Measurements from ENCODE around the gene TBC1D2.

The TBC1D2 gene

DNA sequence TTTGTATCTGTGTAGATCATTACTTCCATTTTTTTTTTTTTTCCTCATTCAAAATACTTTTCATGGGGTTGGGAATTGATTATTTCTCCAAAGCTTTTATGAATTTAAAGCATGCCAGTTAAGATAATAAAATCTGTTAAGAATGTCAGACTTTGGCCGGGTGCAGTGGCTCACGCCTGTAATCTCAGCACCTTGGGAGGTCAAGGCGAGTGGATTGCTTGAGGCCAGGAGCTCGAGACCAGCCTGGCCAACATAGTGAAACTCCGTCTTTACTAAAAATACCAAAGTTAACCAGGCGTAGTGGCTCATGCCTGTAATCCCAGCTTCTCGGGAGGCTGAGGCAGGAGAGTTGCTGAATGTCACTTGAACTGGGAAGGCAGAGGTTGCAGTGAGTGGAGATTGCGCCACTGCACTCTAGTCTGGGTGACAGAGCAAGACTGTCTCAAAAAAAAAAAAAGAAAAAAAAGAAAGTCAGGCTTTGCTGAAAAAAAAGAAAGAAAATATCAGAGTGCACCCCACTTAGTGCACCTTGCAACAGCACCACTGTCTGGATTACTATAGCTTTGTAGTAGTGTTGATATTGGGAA, 18.5 kb downstream of the TBC1D2 start:
- no peak for DNase-seq

DNA sequence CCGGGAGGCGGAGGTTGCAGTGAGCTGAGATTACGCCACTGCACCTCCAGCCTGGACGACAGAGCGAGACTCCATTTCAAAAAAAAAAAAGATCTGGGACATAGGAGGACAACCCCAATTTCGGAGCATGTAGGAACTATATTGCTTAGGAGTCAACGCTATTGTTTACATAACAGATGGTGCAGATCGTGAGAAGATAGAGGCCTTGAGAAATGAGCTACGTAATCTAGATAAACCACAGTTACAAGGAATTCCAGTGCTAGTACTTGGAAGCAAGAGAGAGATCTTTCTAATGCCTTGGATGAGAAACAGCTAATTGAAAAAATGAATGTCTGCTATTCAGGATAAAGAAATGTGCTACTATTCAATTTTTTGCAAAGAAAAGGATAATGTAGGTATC, 20.3 kb downstream of the TBC1D2 start:
- no peak for DNase-seq

DNA sequence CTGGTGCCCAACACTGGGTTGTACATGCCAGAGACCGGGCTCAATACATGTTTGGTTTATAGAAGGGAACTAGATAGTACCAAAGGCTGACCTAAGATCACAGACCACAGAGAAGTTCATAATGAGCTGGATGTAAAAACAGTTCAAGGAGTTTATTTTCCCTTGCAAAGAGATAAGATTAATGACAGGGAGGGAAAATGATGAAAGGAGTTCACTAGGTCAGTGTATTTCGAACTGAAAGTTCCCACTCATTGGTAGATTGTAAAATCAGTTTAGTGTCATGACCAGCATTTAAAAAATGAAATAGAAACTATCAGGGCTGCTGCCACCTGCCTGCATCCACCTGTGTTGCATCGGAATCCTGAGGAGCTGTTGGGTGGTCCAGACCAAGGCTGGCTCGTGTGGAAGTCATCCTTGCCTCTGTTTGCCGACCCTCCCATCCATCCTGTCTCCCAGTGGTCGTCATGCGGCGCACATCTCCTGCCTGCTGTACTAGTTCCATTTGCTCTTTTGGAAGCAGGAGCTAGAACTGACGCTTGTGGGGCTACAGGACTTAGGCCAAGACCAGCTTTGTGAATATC, 21.1 kb downstream of the TBC1D2 start:
- DNase-seq, result no peak

DNA sequence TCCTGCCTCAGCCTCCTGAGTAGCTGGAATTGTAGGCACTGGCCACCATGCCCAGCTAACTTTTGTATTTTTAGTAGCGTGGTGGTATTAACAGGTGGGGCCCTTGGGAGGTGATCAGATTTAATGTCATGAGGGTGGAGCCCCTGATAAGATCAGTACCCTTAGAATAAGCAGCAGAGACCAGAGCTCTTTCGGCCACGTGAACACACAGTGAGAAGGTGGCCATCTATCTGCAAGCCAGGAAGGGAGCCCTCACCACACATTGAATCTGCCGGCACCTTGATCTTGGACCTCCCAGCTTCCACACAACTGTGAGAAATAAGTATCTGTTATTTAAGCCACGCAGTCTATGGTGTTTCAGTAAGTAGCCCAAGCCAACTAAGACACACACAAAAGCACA, 22.5 kb downstream of the TBC1D2 start:
- DNase-seq, result no peak

DNA sequence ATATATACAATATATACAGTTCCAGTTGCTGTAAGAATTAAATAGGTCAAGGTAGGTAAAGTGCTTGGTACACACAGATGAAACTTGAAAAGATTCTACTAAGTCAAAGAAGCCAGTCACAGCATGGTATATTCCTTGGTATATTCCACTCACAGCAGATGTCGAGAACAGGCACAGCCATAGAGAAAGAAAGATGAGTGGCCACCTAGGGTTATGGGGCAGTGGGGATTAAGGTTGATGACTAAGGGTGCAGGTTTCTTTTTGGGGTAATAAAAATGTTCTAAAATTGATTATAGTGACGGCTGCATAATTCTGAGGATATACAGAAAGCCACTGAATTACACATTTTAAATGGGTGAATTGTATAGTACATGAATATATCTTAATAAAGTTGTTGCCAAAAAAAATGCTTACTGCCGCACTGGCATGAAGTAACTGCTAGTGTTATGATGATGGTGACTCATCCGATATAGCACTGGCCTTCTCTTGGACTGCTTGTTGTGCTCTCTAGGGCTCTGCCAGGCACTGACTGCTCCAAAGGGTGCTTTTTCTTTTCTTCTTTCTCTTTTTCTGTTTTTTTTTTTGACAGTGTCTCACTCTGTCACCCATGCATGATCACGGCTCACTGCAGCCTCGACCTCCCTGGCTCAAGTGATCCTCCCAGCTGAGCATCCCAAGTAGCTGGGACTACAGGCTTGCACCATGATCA, 23.5 kb downstream of the TBC1D2 start:
- DNase-seq, result no peak

DNA sequence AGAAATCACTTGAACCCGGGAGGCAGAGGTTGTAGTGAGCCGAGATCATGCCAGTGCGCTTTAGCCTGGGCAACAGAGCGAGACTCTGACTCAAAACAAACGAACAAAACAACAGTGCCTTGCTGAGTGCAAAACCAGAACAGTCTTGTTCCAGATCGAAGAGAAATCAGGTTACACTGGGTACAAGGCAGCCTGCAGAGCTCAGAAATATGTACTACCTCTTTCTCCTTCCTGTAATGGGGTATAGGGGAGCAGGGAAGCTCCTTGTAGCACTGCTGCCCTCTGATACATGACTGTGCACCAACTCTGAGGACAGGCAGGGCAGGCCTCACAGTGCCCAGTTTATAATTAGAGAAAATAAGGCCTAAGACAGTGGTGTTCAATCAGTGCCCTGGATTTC, 24.7 kb downstream of the TBC1D2 start:
- no peak for DNase-seq

DNA sequence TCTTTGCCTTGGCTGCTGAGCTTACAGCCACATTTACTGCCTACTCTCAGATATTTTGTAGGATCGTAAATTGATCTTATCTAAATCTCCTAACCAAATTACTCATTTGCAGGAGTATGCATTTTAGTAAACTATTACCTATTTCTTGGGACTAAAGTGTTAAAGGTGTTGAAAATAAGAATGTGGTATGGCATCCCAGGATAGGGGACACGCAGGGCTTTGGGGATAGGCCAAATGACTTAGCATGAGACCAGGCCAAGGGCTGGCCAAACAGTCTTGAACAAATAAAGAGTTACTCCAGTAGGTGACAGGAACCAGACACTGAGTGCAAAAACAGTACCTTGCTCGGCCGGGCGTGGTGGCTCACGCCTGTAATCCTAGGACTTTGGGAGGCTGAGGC, 25.1 kb downstream of the TBC1D2 start:
- DNase-seq, result no peak

DNA sequence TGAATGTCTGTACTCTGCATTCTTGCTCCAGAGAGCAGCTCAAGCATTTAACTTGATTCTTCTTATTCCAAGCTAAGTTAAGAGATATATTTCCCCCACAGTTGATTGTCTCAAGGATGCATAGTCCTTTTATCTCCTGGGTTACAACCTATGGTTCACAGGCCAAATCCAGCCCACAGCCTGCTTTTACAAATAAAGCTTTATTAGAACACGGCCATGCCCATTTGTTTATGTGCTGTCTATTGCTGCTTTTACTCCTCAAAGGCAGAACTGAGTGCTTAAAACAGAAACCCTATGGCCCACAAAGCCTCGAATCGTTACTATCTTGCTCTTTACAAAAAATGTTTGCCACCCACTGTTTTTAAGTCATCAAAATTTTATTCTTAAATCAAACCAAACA, 25.8 kb downstream of the TBC1D2 start:
- DNase-seq, result no peak

DNA sequence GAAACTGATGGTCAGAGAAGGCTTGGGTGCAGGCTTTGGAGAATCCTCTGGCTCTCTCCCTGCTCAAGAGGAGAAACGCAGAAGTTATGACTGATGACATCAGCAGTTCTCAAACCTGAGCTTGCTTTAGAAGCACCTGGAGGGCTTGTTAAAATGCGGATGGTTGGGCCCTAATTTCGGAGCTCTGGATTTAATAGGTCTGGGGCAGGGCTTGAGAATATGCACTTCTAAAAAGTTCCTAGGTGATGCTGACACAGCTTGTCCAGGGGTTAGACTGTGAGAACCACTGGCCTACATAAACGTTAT, 26.4 kb downstream of the TBC1D2 start:
- DNase-seq, result no peak

DNA sequence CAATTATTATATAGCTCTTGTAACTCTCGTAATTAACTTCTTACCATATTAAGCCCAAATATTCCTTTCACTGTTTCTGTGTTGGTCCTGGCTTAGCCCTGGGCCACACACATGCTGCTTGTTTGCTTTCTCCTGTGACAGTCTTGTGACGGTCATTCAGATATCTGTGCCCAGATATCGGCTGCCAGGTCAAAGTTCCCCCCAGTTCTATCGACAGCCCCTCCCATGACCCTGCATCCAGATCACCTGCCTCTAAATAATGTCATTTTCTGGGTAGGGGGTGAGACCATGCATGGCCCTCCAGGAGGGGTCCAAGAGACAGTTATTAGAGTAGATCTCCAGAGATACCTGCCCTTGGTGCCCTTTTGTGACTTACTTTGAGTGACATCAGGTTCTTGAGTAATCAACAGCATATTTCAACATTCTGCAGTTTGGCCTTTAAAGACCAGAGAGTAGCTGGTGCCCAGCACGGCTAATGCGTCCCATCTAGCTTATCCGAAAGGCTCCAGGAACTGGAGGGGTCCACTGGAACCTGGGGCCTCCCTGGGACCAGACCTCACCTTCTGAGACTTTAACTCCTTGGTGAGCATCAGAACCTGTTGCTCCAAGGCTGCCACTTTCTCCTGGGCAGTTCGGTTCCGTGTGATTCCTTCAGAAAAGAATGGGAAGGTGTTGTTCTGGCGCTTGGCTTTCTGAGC, 26.9 kb downstream of the TBC1D2 start:
- no peak for DNase-seq

DNA sequence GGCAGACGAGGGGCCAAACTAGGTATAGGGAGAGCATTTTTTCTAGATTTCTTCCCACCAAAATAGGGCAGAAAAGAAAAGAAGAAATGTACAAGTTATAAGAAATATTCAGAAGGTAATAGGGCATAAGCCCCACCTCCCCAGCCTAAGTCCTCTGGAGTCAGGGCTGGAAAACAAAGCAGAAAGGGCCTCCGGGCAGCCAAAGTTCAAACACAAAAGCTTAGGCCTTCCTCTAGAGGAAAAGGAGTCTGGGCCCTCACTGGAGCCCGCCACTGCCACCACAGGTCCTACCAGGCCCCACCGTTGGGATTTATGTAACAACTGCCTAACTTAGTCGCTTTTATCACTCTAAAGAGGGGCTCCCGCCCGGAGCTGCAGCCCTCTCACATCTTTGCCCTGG, 27.6 kb downstream of the TBC1D2 start:
- DNase-seq, result no peak

DNA sequence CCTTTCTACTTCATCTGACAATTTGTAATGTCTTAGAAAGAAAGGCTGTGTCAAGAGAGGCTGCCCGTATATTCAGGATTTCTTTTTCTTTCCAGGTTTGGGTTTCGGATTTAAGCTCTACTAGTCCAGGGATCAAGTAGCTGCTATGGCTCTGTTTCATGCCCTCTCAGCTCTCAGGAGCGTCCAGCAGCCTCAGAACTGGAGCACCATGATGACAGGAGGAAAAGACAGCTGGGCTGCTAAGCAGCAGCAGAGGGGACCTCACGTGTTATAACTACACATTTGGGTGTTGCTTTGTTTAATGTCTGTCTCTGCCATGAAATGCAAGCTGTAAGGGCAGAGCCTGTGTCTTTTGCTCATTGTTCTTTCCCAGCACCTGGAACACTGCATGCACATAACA, 28.5 kb downstream of the TBC1D2 start:
- no peak for DNase-seq

DNA sequence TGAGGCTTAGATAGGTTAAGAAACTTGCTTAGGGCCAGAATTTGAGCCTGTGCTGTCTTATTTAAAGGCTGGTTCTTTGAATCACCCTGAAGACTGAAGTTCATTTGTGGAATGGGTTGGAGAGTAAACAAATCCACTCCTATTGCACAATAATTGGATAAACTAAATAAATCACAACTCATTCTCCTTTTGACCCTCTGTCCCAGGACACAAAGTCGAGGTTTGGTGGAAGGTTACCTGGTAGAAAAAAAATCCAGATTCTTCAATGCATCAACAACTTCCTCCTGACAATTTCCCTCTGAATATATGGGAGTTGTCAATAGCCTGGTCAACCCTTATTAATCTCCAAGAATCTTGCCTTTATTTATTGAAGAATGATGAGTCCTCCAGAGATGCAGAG, 28.9 kb downstream of the TBC1D2 start:
- no peak for DNase-seq

DNA sequence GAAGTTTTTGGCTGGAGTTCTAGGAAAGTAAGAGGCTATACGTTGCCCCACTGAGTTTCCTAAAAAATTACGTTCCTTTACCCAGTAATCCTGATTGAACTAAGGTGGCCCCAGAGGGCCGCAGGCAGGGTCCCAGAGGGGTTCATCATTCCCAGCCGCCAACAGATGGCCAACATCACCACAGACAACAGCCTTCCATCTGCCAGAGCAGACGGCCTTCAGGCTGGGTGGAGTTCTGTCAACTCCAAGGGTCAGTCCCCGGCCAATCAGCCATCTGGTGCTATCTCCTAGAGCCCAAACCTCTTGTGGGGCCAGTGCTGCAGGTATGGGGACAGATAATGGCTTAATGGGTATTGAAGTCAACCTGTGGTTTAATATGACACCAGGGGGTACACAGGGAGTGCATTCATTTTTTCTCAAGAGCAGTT, 30.4 kb downstream of the TBC1D2 start:
- DNase-seq, result no peak

DNA sequence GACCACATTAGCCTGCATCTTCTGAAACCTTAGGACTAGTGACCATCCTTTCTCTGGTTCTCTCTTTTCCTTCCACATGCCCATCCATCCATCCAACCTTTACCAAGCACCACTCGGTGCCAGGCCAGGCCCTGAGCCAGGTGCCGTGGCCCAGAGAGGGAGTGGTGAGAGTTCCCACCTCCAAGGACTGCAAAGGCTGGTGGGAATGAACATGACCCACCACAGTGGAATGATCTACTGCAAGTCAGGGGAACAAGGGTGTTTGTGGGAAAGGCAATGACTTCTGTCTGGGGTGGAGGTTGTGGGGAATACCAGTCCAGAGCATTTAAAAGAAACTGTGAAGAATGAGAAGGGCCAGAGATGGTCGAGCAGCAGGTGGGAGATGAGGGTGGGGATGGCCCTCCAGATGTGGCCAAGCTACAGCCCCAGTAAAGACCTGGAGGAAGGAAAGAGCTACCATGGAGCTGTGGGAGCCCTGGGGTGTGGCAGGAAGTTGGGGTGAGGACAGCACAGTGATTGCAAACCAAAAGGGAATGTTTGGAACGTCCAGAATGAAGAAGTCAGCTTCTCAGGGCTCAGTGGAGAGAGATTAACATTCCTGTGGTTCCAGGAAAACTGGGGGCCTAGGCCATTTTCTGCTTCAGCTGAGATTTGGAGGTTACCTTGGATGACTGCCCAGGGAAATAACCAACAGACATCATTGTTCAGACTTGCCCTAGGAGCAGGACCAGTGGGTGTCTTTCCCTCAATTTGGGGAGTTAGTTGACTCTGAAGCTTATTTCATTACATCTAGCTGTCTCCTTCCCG, 32.4 kb downstream of the TBC1D2 start:
- no peak for DNase-seq

DNA sequence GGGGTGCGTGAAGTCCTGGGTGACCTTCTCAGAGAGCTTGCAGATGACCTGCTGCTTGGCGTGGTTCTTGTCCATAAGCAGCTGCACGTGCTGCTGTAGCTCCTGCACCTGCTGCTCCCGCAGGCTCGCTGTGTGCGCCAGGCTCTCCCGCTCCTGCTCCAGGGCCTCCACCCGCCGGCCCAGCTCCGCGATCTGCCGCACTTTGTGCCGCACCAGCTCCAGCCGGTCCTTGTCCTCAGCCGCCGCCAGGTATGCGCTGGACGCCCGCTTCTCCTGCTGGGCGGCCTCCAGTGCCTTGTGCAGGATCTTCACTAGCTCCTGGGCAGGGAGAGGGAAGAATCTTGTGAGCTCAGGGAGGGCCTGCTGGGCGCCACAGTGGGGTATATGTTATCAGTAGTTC, 34.5 kb downstream of the TBC1D2 start:
- DNase-seq, result no peak

DNA sequence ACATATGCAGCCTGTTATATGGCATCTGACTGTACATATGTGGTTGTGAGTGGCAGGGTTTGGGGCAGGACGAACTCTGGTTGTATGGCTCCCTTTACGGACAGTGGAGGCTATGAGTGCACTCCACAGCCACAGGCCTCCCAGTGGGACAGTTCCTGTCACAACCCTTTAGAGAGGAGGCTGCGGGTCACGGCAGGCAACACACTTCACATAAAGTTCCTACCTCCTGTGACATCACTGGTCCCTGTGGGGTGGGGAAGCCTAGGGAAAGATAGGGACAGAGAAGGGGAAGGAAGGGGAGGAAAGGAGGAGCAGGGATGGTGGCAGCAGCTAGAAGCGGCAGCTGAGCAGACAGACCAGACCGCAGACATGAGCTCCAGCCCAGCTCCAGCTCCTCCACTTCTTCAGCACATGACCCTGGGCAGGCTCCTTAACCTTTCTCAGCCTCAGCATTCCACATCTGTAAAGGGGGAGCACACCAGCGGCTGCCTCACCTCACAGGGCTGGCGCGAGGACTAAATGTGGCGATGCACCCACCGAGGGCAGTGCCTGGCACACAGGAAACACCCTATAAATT, 35.6 kb downstream of the TBC1D2 start:
- no peak for DNase-seq

DNA sequence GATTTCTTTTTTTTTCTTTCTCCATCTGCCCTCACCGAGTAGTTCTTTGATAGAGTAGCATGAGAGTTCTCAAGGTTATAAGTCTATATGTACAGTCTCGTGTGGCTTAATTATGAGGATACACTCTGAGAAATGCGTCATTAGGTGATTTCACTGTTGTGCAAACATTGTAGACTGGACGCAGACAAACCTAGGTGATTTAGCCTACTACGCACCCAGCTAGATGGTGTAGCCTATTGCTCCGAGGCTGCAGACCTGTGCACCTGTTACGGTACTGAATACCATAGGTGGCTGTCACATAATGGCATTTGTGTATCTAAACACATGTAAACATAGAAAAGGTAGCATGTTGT, 36.1 kb downstream of the TBC1D2 start:
- no peak for DNase-seq

DNA sequence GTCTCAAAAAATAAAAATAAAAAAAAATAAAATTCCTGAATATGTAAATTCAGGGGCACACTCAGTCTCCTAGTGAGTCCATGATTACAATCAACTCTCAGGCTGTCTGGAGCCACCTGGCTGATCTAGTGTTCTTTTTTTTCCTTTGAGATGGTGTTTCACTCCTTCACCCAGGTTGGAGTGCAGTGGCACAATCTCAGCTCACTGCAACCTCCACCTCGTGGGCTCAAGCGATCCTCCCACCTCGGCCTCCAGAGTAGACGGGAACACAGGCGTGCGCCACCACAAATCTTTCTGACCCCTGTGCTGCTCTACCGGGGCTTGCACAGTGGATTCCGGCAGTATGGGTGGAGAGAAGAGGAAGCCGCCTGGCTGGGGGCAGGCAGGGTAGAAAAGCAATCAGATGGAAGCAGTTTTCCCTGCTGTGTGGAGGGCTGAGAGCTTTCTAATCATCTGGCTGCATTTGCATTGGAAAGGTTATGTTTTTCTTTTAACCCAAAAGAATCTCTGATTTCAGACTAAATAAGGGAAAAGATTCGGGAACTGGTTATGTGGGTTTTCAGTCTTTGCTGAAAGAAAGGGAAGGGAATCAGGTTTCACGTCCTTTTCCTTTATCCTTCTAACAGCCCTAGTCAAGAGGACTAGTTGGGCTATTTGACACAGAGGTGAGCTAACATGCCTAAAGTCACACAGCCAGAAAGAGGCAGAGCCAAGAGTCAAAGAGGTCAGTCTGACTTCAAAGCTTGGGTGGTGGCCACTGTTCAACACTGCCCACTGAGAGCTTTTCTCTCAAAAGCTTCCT, 36.7 kb downstream of the TBC1D2 start:
- DNase-seq, result no peak

DNA sequence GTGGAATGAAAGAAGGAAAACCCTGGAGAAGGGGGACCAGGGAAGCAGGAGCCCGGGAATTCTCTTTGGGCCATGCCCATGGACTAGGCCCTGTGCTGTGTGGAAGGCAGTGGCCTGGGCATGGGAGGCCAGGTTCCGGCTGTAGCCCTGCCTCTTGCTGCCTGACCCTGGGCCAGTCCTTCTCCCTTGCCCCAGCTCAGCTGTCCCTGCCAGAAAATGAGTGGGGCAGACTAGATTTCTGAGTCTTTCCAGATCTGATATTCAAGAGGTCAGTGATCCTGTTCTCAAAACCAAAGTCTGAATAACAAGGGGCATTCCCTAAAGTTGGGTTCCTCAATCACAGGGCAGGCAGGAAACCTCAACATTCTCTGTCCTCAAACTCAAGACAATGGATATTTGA, 38.2 kb downstream of the TBC1D2 start:
- no peak for DNase-seq

DNA sequence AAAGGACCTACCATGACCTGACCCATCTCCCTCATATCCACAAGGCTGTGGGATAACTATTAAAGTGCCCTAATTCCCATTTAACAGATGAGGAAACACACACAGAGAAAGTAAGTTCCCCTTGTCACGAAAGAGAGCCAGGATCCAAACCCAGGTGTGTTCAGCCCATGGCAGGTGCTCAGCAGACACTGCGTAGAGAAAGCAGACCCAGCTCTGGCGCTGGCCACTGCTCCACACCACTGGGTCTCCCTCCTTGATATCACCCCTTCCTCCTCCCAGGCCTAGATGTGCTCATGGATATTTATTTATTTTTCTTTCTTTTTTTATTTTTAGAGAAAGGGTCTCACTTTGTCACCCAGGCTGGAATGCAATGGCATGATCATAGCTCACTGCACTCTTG, 39.1 kb downstream of the TBC1D2 start:
- no peak for DNase-seq

DNA sequence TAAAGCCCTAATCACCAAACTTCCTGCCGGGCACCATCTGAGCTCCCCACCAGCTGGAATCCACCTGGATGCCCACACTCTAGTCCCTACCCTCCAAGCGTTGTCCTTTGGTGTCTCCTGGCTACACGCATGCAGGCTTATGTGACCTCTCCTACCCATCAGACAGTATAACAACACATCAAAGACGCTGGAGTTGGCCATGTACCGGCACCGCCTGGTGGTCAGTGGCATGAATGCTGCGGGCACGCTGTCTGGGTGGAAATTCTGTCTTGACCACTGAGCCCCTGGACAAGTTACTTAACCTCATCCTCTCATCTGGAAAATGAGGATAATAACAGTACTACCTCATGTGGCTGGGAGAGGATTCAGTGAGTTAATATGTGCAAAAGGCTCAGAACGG, 39.6 kb downstream of the TBC1D2 start:
- no peak for DNase-seq
